GM18505 (cell line): ENCODE measurements around the gene STXBP5L.
"Not testable (repeated sequence)": the region's sequence is repeated elsewhere in the genome, so short reads cannot be mapped to it uniquely, and the experiment has no call there.

Experiments used
- ATAC-seq: cut with Tn5 transposase; IDR thresholded peaks from one replicate; pipeline ENCODE4 v1.9.1; 2021; ENCODE audit not compliant: unreplicated experiment
- POLR2A ChIP-seq: IDR thresholded peaks from 4 replicates; pipeline ENCODE4 v1.6.1; 2011; ENCODE audit warnings: borderline replicate concordance; ENCODE audit not compliant: insufficient read depth, insufficient read length; ENCODE audit errors: extremely low read depth

The STXBP5L gene

GRCh38 chr3:120908030-120908794, at the start of gene STXBP5L:
Gene STXBP5L, plus strand, starts transcription at chr3:120908205. Its CDS starts 1,374 bp downstream, at chr3:120909579.
- ATAC-seq: peak; percentile 99
- no peak for TF ChIP-seq POLR2A

GRCh38 chr3:120858521-120858920, 49.5 kb upstream of the STXBP5L start:
- no peak for TF ChIP-seq POLR2A
- no peak for ATAC-seq

- no peak for TF ChIP-seq POLR2A
- ATAC-seq: no peak
Observed at GRCh38 chr3:120864541-120864940, 43.5 kb upstream of the STXBP5L start.

GRCh38 chr3:120875507-120875906, 32.5 kb upstream of the STXBP5L start:
- no peak for ATAC-seq
- no peak for TF ChIP-seq POLR2A

GRCh38 chr3:120875989-120876388, 32.0 kb upstream of the STXBP5L start:
- no peak for ATAC-seq

GRCh38 chr3:120879411-120879810, 28.6 kb upstream of the STXBP5L start:
- no peak for TF ChIP-seq POLR2A
- no peak for ATAC-seq

More at GRCh38 chr3:120875989-120876388, 32.0 kb upstream of the STXBP5L start:
- no peak for TF ChIP-seq POLR2A

- no peak for TF ChIP-seq POLR2A
- no peak for ATAC-seq
Observed at GRCh38 chr3:120892921-120893320, 15.1 kb upstream of the STXBP5L start.

GRCh38 chr3:120894316-120895057, 13.5 kb upstream of the STXBP5L start:
- TF ChIP-seq POLR2A: no peak
- no peak for ATAC-seq

GRCh38 chr3:120901716-120902115, 6.3 kb upstream of the STXBP5L start:
- ATAC-seq: not testable (repeated sequence)

- no peak for ATAC-seq
- no peak for TF ChIP-seq POLR2A
Observed at GRCh38 chr3:120903221-120903620, 4.8 kb upstream of the STXBP5L start.

- no peak for ATAC-seq
- no peak for TF ChIP-seq POLR2A
Observed at GRCh38 chr3:120907659-120908029, 361 bp upstream of the STXBP5L start.

GRCh38 chr3:120908795-120909601, 993 bp downstream of the STXBP5L start:
- ATAC-seq: no peak
- no peak for TF ChIP-seq POLR2A

GRCh38 chr3:120909602-120909878, 1.5 kb downstream of the STXBP5L start:
- no peak for TF ChIP-seq POLR2A
- ATAC-seq: no peak
